Measurements from ENCODE around the gene COL17A1.

COL17A1 gene

GRCh38 chr10:104117839-104118323, 32.2 kb upstream of the COL17A1 start:
- H3K27ac ChIP-seq (ENCODE audit: low read length) = no peak overlapping the region
- no peaks in the 10 kb centered on the region for H4K20me1 ChIP-seq (ENCODE audit: insufficient read depth, low read length)
- H3K4me3 ChIP-seq (ENCODE audit: low read length) = no peak overlapping the region
- TF ChIP-seq CTCF (IDR thresholded peaks at IDR 0.05; ENCODE audit: low read length) (no peak), EZH2phosphoT487 (IDR thresholded peaks at IDR 0.05; ENCODE audit: low read length) (no peak), EZH2 (optimal IDR thresholded peaks at IDR 0.05; ENCODE audit: low read depth, low read length) (no peak)
- no peaks in the 10 kb centered on the region for H3K9me2 ChIP-seq (replicated peaks; ENCODE audit: insufficient read depth, low read length)
- no peak overlapping the region for H3K9ac ChIP-seq (ENCODE audit: low read length)
- no peaks in the 10 kb centered on the region for H3K36me3 ChIP-seq (replicated peaks; ENCODE audit: insufficient read depth, low read length)
- H3K27me3 ChIP-seq (replicated peaks; ENCODE audit: insufficient read depth, low read length) = no peaks in the 10 kb centered on the region
- no peaks in the 10 kb centered on the region for H3K9me3 ChIP-seq (replicated peaks; ENCODE audit: insufficient read depth, low read length)
- H3K4me2 ChIP-seq (ENCODE audit: low read depth, low read length) = no peak overlapping the region
- no peaks in the 10 kb centered on the region for H3K79me2 ChIP-seq (ENCODE audit: low read length)
- DNase-seq = no peak
- peaks cover 24% of the 10 kb centered on the region for H3F3A ChIP-seq (ENCODE audit: insufficient read depth, low read length)
- peaks cover 12% of the 10 kb centered on the region for H3K4me1 ChIP-seq (ENCODE audit: low read length)
- no peak overlapping the region for H2AFZ ChIP-seq (ENCODE audit: low read length)

GRCh38 chr10:104113376-104113956, 27.8 kb upstream of the COL17A1 start:
- DNase-seq = no peak
- no peak overlapping the region for H3K4me2 ChIP-seq (ENCODE audit: low read depth, low read length)
- no peaks in the 10 kb centered on the region for H3K4me1 ChIP-seq (ENCODE audit: low read length)
- H3K27ac ChIP-seq (ENCODE audit: low read length) = no peak overlapping the region
- no peak overlapping the region for H2AFZ ChIP-seq (ENCODE audit: low read length)
- no peak overlapping the region for H3K9ac ChIP-seq (ENCODE audit: low read length)
- no peaks in the 10 kb centered on the region for H3K36me3 ChIP-seq (replicated peaks; ENCODE audit: insufficient read depth, low read length)
- H3K9me2 ChIP-seq (replicated peaks; ENCODE audit: insufficient read depth, low read length) = no peaks in the 10 kb centered on the region
- no peak overlapping the region for H3K4me3 ChIP-seq (ENCODE audit: low read length)
- H4K20me1 ChIP-seq (ENCODE audit: insufficient read depth, low read length) = no peaks in the 10 kb centered on the region
- TF ChIP-seq EZH2 (optimal IDR thresholded peaks at IDR 0.05; ENCODE audit: low read depth, low read length) (no peak), EZH2phosphoT487 (IDR thresholded peaks at IDR 0.05; ENCODE audit: low read length) (no peak), CTCF (IDR thresholded peaks at IDR 0.05; ENCODE audit: low read length) (no peak)
- no peaks in the 10 kb centered on the region for H3K27me3 ChIP-seq (replicated peaks; ENCODE audit: insufficient read depth, low read length)
- no peaks in the 10 kb centered on the region for H3K9me3 ChIP-seq (replicated peaks; ENCODE audit: insufficient read depth, low read length)
- H3F3A ChIP-seq (ENCODE audit: insufficient read depth, low read length) = no peaks in the 10 kb centered on the region
- no peaks in the 10 kb centered on the region for H3K79me2 ChIP-seq (ENCODE audit: low read length)

GRCh38 chr10:104109908-104110662, 24.4 kb upstream of the COL17A1 start:
- Histone ChIP-seq H3K9me2 (replicated peaks; ENCODE audit: insufficient read depth, low read length) (no peaks in the 10 kb centered on the region), H3K9me3 (replicated peaks; ENCODE audit: insufficient read depth, low read length) (no peaks in the 10 kb centered on the region), H3K4me3 (ENCODE audit: low read length) (no peak overlapping the region), H4K20me1 (ENCODE audit: insufficient read depth, low read length) (no peaks in the 10 kb centered on the region), H3K27me3 (replicated peaks; ENCODE audit: insufficient read depth, low read length) (no peaks in the 10 kb centered on the region), H3F3A (ENCODE audit: insufficient read depth, low read length) (no peaks in the 10 kb centered on the region), H3K4me1 (ENCODE audit: low read length) (no peaks in the 10 kb centered on the region), H3K36me3 (replicated peaks; ENCODE audit: insufficient read depth, low read length) (no peaks in the 10 kb centered on the region), H3K79me2 (ENCODE audit: low read length) (no peaks in the 10 kb centered on the region), H2AFZ (ENCODE audit: low read length) (no peak overlapping the region), H3K9ac (ENCODE audit: low read length) (no peak overlapping the region), H3K4me2 (ENCODE audit: low read depth, low read length) (no peak overlapping the region), H3K27ac (ENCODE audit: low read length) (no peak overlapping the region)
- no peak for TF ChIP-seq EZH2phosphoT487 (IDR thresholded peaks at IDR 0.05; ENCODE audit: low read length)
- TF ChIP-seq CTCF (IDR thresholded peaks at IDR 0.05; ENCODE audit: low read length) = no peak
- TF ChIP-seq EZH2 (optimal IDR thresholded peaks at IDR 0.05; ENCODE audit: low read depth, low read length) = no peak
- no peak for DNase-seq

Measured in MM.1S (cell line).